ENCODE data around the gene SEPTIN6. TPM values are rescaled to one million over a fixed set of nuclear protein-coding genes. Genes with fewer than 3 reads are reported as not detected.

SEPTIN6 gene
- total and polyA plus RNA-seq, 2 of the 8 experiments (the other 6 are each of a cell fraction or from before 2014, with no cell fraction given) = 31.0 to 42.6 TPM

DNA sequence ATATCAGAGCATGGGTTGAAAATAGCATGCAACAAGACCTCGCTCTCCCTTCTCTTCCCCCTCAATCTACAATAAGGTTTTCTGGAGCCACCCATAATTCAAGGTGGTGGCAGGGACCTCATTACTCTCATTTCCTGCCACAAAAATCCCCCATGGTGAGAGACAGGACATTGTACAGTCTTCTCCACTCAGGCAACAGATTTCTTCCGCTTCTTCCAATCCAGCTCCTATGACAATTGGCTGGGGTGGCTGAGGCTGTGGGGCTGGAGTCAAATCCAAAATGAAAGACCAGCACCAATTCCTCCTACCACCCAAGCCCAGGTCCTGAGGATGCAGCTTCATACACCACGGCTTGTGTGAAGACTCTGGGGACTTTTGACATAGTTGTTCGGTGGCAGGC is 46.5 kb downstream of the SEPTIN6 start (continued):
- TF ChIP-seq CHD2 (IDR thresholded peaks at IDR 0.05; ENCODE audit: low read length) (no peak), EZH2 (IDR thresholded peaks at IDR 0.05; ENCODE audit: low read depth, low read length, severe bottlenecking) (no peak)
